HG02610 (cell line): ENCODE data around the gene ATP2A3.

Experiments used
- ATAC-seq: cut with Tn5 transposase; IDR thresholded peaks from one replicate; pipeline ENCODE4 v1.9.1; 2021; ENCODE audit warnings: mild to moderate bottlenecking, moderate library complexity; ENCODE audit not compliant: unreplicated experiment

Gene ATP2A3

GRCh38 chr17:3929764-3930163 is 34.5 kb downstream of the ATP2A3 start:
- ATAC-seq, result no peak

GRCh38 chr17:3929181-3929580 is 35.1 kb downstream of the ATP2A3 start:
- no peak for ATAC-seq

GRCh38 chr17:3928406-3928805 is 35.8 kb downstream of the ATP2A3 start:
- ATAC-seq, result no peak

- no peak for ATAC-seq
These were observed 36.5 kb downstream of the ATP2A3 start for GRCh38 chr17:3927628-3928340.

- ATAC-seq, result no peak
These were observed 37.2 kb downstream of the ATP2A3 start for GRCh38 chr17:3926860-3927627.

GRCh38 chr17:3925684-3926485 is 38.4 kb downstream of the ATP2A3 start:
- ATAC-seq, result no peak

GRCh38 chr17:3924512-3925350 is 39.5 kb downstream of the ATP2A3 start:
- ATAC-seq, result no peak

- ATAC-seq, result no peak
These were observed 40.6 kb downstream of the ATP2A3 start for GRCh38 chr17:3923466-3924190.

GRCh38 chr17:3922765-3923164 is 41.5 kb downstream of the ATP2A3 start:
- ATAC-seq, result no peak

GRCh38 chr17:3921502-3922319 is 42.5 kb downstream of the ATP2A3 start:
- ATAC-seq, result no peak

- no peak for ATAC-seq
These were observed 43.2 kb downstream of the ATP2A3 start for GRCh38 chr17:3921006-3921405.

GRCh38 chr17:3919123-3919624 is 45.1 kb downstream of the ATP2A3 start:
- ATAC-seq, result no peak

- ATAC-seq, result no peak
These were observed 45.7 kb downstream of the ATP2A3 start for GRCh38 chr17:3918372-3919122.

GRCh38 chr17:3917391-3917931 is 46.8 kb downstream of the ATP2A3 start:
- ATAC-seq, result no peak

- no peak for ATAC-seq
These were observed 47.4 kb downstream of the ATP2A3 start for GRCh38 chr17:3916825-3917224.

GRCh38 chr17:3915995-3916696 is 48.1 kb downstream of the ATP2A3 start, which contains the start of gene P2RX1:
TSS of gene P2RX1 (minus strand) at chr17:3916465. CDS start at chr17:3916225, 240 bp downstream.
- ATAC-seq, result no peak

- ATAC-seq, result no peak
These were observed 48.6 kb downstream of the ATP2A3 start for GRCh38 chr17:3915581-3915994.
